ENCODE data around the gene ZNF670.

Gene ZNF670

DNA sequence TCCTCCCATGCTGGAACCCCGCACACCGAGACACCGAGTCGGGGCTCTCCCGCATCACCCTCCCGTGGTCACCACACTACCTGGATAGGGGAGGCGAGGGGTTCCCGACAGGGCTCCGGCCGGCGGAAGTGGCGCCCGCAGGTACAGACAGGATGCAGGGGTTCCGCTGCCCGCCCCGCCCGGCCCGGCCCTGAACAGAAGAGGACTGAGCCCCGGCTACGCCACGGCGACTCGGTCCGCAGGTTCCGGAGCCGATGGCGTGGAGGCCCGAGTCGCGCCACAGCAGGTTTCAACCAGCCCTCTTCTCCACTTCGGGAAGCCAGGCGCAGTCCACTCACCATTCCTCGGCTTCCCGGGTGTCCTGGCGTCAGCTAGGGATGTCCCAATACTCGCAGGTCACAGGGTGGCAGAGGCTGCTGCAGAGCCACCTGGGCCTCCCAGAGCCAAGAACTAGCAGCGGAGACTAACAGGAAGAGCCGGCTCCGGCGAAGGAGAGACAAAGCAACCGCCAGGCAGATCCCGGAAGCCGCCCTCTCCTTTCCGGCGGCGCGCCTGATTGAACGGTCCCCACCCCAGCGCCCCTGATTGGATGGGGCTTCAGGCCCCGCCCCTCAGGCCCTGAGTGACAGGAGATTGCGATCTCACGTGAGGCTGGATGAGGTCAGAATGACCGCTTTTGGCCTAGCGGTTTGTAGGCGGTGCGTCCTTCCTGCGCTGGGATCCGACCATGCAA is 25.4 kb upstream of the ZNF670 start, which contains the start of gene ZNF669:
Gene ZNF669 (minus strand): TSS at position 498 of the 733 bp plus-strand sequence. CDS start 157 bp downstream, at position 341.
- DNase-seq = peak; percentile 93

DNA sequence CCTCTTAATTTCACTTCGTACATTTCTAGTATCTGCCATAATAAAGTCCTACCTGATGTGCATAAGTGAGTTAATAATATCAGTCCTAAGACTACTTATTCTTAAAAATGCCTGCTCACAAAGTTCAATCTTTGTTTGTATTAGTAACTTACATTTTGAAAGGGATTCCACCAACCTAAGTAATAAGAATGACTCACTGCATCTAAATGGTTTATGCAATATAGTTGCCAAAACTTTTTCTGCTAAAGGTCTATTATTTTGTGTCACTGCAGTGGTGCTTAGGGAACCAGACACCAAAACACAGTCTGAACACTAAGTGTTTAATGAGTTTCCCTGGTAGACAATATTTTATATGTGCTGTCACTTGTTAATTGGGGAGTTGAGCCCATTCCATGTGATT is 23.8 kb upstream of the ZNF670 start:
- DNase-seq = no peak

DNA sequence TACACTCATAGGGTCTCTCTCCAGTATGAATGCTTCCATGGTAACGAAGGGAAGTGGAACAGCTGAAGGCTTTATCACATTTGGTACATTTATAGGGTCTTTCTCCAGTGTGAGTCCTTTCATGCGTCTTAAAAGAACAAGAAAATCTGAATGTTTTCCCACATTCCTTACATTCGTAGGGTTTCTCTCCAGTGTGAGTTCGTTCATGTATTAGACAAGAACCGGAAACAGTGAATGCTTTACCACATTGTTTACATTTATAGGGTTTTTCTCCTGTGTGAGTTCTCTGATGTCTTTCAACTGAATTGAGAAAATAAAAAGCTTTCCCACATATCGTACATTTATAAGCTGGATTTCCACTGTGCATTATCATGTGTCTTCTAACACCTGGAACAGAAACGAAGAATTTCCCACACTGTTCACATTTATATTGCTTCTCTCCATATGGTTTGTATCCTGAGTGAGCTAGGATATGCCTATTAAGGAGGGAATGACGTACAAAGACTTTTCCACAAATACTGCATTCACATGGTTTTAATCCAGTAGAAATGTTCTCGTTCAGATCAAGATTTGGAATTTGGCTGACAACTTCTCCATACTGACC is 22.2 kb upstream of the ZNF670 start:
- DNase-seq = no peak

DNA sequence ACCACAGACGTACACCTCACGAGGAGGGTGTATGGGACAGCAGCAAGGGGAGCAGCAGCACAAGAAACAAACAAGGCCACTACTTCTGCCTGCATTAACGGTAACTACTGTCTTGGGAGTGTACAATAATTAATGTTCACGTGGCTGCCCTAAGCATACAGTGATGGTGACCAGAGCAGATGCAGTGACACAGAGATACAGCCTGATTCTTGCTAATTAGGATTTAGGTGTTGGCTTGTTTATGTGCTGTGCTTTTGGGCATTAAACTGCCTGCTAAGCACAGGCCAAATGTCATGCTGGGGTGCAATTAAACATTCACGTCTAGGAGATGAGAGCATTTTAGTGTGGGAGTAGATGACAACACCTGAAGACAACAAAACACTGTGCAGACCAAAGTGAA is 18.3 kb upstream of the ZNF670 start:
- no peak for DNase-seq

DNA sequence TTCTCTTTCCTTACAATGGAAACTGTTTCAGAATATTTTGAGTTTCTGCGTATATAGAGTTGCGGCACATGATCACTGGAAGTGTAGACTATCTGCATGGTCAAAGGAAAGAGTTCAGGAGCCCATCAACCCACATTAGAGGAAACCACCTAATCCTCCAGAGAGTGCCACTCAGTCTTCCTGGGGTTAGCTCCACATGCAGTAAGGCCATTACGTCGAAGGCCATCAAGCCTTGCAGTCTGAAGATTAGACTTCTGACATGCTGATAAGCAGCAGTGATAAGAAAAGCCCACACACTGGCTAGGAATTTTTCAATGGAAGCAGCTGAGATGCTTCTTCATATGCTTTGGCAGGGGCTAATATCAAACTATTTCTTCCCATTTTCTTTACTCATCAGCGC is 17.9 kb upstream of the ZNF670 start:
- DNase-seq = no peak

DNA sequence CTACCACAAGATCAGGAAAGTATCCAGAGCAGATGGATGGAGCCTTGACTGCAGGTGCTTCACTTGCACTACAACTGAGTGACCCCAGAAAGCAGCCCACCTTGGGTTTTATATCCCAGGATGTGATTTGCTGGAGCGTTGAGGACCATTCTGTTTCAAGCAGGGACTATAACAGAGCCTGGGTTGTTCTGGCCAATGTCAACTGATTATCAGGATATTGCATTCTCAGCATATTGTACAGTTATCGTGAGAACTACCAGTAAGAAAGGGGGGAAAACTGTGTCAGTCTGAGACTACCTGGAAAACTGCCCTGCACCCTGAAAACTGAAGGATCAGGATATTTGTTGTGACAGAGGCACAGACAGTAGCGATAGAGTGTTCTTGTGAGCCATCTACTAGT is 17.5 kb upstream of the ZNF670 start:
- DNase-seq = no peak

DNA sequence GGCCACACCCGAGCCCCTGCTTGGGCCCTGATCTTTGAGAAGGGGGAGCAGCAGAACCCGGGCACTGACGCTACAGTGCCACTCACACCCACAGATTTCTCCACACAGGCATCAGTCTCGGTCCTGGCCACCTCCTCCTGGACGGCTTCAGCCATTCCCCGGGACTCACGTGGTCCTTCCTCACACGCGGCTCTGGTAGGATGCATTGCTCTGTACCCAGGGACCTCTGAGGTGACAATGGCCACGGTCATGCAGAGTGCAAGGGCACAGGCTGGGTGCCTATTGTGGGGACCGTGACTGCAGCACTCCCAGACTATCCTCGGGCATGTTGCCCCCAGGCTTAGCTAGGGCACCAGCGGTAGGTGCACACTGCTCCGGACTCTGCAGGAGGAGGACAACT is 11.8 kb upstream of the ZNF670 start:
- no peak for DNase-seq

DNA sequence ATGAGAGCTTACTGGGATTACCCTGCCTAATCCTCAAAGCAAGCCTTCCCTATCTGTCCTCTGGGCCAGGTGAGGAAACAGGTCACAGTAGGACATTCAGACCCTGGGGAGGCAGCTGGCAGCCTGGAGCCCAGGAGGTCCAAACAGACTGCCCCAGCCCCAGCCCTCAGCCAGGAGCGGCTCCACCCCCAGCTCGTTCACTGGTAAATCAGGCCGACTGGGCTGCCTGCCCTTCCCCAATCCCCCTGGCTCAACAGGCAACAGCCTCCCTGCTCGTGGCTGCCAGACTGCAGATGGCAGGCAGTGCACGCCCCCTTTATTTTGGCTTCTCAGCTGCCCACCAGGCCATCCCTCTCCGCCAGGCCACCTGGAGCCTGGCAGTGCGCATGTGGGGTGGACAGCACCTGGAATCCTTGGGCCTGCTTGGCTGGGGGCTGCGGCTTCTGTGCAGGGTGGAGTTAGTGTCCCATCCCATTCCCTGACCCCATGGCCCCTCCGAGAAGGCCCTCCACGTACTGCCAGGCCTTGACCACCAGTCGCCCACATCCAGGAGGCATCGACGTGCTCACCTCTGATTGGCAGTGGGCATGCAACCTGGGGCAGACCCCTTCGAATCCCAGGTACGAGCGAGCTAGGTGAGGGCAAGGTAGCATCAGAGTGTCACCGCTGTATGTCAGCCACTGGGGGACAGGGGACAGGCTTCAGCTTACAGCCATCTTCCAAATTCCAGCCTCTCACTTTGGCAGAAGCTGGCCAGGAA is 11.2 kb upstream of the ZNF670 start:
- no peak for DNase-seq

DNA sequence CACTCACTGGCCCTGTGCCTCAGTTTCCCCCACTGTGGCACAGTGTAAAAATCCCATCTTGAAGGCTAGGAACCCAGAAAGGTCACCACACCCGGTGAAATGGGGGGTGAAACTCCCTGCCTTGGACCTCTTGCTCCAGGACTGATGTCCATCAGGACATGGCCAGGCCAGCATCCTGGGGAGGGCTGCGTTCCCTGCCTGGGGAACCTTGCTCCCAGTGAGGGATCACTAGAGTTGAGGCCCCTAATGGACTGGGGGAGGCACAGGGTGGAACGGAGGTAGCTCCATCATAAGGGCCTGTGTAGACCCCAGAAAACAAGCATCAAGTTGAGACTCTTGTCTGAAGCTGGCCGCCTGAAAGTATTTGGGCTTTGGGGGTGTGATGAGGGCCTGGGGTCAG is 10.4 kb upstream of the ZNF670 start:
- DNase-seq = no peak

DNA sequence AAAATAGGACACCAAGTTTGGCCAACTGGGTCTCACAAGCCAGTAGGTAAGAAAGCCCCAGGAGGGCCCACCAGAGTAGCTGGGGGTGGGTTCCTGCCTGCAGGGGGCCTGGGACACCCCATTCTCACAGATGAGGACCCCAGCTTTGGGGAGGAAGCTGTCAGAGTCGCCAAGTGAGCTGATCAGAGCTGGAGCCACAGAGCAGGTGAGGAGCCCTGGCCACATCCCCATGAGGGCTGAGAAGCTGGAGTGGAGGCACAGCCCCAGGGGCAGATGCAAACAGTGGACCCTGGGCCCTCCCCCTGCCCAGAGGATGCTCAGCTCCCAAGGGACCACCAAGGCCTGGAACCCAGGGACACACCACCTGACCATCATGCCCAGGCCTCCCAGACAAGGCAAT is 8.6 kb upstream of the ZNF670 start:
- no peak for DNase-seq

DNA sequence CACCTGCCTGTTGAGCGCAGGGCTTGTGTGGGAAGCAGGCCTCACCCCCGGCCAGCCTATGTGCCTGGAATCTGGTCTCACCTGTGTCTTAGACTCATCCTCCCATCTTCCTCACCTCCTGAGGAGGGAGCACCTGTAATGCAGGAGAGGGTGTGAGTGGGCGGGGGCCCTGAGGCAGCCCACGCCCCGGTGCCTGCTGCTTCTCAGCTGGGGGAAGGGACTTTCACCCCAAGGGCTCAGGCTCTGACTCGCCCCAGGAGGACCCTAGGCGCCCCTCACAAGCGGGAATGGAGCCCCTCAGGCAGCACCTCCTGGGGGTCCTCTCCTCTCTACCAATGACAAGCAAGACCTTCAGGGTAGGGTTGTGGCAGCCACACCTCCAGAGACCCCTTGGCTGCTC is 6.7 kb upstream of the ZNF670 start:
- no peak for DNase-seq

DNA sequence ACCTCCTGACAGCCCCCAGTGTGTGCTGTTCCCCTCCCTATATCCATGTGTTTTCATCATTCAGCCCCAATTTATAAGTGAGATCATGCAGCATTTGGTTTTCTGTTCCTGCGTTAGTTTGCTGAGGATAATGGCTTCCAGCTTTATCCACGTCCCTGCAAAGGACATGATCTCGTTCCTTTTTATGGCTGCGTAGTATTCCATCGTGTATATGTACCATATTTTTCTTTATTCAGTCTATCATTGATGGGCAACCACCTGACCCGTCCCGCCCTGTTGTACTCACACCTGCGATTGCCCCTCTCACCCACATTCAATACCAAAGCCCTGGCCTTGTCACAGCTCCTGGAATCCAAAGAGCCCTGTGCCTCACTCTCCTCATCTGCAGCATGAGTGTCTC is 6.2 kb upstream of the ZNF670 start:
- no peak for DNase-seq

DNA sequence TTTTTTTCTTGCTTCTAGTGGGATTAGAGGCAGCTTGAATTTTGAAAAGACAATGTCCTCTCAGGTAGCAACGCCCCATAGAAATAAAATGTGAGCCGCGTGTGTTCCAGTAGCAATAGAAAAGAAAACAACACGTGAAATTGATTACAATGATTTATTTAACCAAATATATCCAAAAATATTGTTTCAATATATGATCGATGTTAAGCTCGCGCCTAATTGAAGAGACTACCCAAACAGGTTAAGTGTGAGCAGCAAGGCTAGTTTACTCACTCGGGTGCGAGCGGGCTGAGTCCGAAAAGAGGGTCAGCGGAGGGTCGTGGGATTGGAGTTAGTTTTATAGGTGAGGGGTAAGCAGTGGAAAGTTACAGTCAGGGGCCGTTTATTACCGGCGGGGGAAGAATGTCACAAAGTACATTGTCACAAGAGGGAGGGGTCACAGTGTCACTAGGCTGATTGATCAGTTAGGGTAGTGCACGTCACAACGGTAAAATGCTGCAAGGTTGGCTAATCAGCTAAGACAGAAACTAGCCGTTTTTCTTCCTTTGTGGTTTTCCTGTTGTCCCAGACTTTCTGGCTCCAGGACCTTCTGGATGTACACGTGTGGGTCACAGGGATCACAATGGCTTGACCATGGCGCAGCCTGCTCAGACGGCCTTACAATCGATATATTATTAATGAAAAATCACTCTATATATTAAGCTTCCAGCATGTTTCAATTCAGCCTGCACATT is 697 bp upstream of the ZNF670 start:
- no peak for DNase-seq

DNA sequence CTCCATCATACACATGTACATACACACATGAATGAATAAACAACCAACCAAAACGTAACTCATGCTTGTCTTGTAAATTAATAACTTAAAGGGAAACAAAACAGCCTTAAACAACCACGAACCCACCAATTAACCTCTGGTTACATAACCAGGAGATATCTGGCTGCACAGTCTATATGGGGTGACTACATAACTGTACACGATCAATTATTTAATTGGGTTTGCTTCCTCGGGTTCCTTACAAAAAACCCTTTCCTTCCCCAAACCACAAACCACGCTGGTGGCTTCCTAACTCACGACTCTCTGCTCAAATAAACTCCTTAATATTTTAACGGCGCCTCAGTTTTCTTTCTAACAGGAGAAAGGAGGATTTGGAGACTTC is 744 bp downstream of the ZNF670 start:
- DNase-seq = no peak

DNA sequence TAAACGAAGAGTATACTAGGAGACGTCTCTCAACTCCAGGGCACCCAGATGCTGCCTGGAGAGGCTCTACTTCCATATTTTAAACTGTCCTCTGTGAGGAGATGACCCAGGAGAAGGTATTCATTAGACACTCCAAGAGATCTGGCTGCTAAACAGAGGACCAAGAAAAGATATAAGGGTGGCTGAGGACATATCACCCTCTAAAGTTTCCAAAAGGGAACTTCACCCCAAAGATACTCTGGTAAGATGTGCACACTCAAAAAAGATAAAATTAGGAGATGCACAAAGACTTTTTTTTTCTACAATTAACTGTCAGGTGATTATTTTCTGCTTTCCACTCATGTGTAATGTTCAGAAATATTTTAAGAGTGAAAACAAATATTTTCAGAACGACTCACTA is 1.4 kb downstream of the ZNF670 start:
- DNase-seq = no peak

DNA sequence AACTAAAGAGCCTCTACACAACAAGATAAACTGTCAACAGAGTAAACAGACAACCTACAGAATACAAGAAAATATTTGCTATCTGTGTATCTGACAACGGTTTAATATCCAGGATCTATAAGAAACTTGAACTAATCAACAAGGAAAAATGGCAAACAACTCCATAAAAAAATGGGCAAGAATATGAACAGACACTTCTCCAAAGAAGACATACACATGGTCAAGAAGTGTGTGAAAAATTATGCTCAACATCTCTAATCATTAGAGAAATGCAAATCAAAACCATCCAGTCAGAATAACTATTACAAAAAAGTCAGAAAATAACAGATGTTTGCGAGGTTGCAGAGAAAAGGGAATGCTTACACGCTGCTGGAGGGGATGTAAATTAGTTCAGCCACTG is 8.0 kb downstream of the ZNF670 start:
- DNase-seq = no peak

DNA sequence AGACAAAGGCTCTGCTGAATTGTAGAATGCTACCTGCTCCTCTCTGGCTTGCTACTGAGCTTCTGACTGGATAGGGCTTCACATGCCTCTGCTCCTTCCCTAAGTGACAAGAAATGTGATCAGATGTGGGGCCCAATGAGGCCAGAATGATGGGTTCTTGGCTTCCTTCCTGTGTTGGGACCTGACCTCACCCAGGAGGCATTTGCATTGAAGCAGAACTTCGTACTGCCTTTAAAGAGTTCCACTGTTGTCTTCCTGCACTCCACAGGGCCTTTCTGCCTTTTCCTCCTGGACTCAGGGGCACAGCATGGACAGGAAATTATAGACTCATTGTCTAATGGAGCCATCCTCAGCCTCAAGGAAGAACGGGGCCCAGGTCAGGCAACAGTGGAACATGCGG is 14.3 kb downstream of the ZNF670 start:
- no peak for DNase-seq

DNA sequence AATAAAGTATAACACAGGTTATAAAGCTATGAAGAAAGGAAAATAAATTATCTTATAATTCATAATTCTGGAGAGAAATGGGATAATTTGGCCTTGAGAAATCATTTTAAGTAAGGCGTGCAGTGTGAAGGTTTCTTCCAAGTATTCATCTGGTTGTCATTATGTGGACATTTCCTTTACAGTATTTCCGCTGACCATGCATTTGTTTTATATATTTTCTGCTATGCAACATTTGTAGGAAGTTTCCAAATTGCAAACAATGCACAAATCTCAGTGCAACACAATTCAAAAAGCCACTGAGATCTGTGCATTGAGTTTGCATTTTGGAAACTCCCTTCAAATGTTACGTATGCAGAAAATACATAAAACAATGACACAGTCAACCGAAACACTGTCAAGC is 17.8 kb downstream of the ZNF670 start:
- DNase-seq = no peak

DNA sequence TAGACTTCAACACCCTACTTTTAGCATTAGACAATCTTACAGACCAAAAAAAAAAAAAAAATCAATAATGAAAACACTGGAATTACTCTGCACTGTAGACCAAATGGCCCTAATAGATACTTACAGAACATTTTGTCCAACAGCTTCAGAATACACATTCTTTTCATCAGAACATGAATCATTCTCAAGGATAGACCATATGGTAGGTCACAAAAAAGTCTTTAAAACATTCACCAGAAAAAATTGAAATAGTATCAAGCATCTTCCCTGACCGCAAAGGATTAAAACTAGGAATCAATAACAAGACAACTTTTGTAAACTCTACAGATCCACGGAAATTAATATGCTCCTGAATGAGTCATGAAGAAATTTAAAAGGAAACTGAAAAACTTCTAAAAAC is 22.5 kb downstream of the ZNF670 start:
- no peak for DNase-seq

DNA sequence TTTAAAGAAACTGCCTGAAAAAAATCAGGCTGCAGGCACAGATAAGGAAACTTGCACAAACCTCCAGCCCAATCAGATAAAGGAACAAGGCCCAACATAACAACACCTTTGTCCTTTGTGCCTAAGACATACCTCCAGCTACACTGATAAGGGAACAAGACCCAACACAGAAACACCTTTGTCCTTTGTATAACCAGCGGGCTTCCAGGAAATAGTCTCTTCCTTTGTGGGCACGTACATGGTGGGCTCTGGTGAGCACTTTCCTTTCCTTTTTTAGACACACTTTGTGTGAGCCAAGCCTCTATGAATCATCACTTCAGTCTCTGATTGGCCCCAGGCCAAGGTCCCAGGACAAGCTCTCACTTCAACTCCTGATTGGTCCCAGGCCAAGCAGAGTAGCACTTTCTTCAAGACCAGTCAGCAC is 23.6 kb downstream of the ZNF670 start:
- DNase-seq = no peak

DNA sequence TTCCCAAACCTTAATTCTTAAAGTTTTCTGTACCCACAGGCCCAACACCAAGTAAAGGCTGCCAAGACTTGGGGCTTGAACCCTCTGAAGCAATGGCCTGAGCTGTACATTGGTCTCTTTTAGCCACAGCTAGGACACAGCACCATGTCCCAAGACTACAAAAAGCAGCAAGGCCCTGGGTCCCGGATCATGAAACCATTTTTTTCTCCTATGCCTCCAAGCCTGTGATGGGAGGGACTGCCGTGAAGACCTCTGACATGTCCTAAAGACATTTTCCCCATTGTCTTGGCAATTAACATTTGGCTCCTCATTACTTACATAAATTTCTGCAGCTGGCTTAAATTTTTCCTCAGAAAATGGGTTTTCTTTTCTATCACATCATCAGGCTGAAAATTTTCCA is 30.9 kb downstream of the ZNF670 start:
- DNase-seq = no peak

DNA sequence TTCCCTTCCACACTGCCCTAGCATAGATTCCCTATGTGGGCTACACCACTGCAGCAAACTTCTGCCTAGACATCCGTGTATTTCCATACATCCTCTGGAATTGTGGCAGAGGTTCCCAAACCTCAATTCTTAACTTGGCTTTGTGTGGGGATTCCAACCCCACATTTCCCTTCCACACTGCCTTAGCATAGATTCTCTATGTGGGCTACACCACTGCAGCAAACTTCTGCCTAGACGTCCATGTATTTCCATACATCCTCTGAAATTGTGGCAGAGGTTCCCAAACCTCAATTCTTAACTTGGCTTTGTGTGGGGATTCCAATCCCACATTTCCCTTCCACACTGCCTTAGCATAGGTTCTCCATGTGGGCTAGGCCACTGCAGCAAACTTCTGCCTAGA is 31.4 kb downstream of the ZNF670 start:
- DNase-seq = no peak

DNA sequence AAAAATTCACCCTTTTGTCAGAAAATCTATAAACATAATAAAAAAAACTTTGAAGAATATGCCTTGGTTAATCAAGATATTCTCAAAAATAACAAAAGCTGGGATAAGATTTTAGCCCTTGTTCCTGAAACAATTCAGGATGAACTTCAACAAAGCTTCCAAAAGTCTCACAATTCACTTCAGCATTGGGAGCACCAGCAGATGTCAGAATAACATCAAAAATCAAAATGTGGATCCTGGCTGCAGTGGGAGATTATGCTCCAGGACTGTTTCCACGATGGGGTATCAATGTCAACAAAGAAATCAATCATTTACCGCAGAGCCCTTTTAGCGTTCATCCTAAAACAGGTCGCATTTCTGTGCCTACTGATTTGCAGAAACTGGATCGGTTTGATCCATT is 35.2 kb downstream of the ZNF670 start:
- no peak for DNase-seq
